H1 (cell line): ENCODE results near the gene TJP3. TPM values are rescaled to one million over a fixed set of nuclear protein-coding genes. Genes with fewer than 3 reads are reported as not detected.

Source experiments
- CTCF ChIA-PET: fragments of 300-600 bp; sonication (Branson Sonifier 250); formaldehyde crosslinking; loops from one replicate; lab custom pipeline; 2021; ENCODE audit not compliant: partially characterized antibody; lab: Charles Lee
- POLR2A ChIA-PET: fragments of 300-600 bp; sonication (Branson Sonifier 250); formaldehyde crosslinking; loops from one replicate; lab custom pipeline; 2021; ENCODE audit warnings: inconsistent platforms; ENCODE audit not compliant: partially characterized antibody; lab: Charles Lee
- DNase-seq, 2 experiments: peaks; one replicate each; pipeline versions ENCODE4 v3.0.0 to v3.0.0-alpha.2; 2010 to 2022; ENCODE audit warnings: low spot score in 2 of 2, low read depth in 1 of 2, mixed read lengths in 1 of 2
- FAIRE-seq: peaks from 2 replicates; lab custom pipeline; 2011; peaks lifted over from hg19 to GRCh38; lab: Jason Lieb, UNC
- H2AFZ ChIP-seq: 2 replicates; pipeline ENCODE4 v1.8.1; 2012; ENCODE audit warnings: low read length, inconsistent platforms
- H2AK5ac ChIP-seq: 2 replicates; pipeline ENCODE4 v1.6.1; 2013; ENCODE audit warnings: low read depth, low read length
- H2BK120ac ChIP-seq: replicated peaks from 2 replicates; pipeline ENCODE3; 2013; ENCODE audit warnings: low read depth, low read length, inconsistent platforms
- H2BK12ac ChIP-seq: 2 replicates; pipeline ENCODE4 v1.6.1; 2013; ENCODE audit warnings: low read depth, low read length
- H2BK15ac ChIP-seq: 2 replicates; pipeline ENCODE4 v1.6.1; 2013; ENCODE audit warnings: low read length
- H2BK20ac ChIP-seq: 2 replicates; pipeline ENCODE4 v1.6.1; 2013; ENCODE audit warnings: low read length
- H2BK5ac ChIP-seq: 2 replicates; pipeline ENCODE4 v1.6.1; 2013; ENCODE audit warnings: low read depth, low read length
- H3K14ac ChIP-seq: 2 replicates; pipeline ENCODE4 v1.6.1; 2013; ENCODE audit warnings: inconsistent platforms; ENCODE audit not compliant: insufficient read length
- H3K18ac ChIP-seq: 2 replicates; pipeline ENCODE4 v1.6.1; 2013; ENCODE audit warnings: low read length; ENCODE audit errors: extremely low read depth
- H3K23ac ChIP-seq: 2 replicates; pipeline ENCODE4 v1.6.1; 2013; ENCODE audit warnings: inconsistent platforms; ENCODE audit not compliant: insufficient read length
- H3K23me2 ChIP-seq: 2 replicates; pipeline ENCODE4 v1.6.1; 2013; ENCODE audit warnings: low read depth, low read length
- H3K27ac ChIP-seq: 2 replicates; pipeline ENCODE4 v1.6.1; 2011; ENCODE audit warnings: low read depth, low read length, inconsistent platforms
- H3K27me3 ChIP-seq, 4 experiments: replicated peaks in 1 of 4; 1 replicate in 1 of 4; 2 replicates in 3 of 4; pipeline versions ENCODE4 v1.6.1 to v1.8.1; 2011 to 2013; ENCODE audit warnings: low read length in 3 of 4, mild to moderate bottlenecking in 3 of 4, inconsistent platforms in 2 of 4, mixed read lengths in 2 of 4, moderate library complexity in 1 of 4; ENCODE audit not compliant: control insufficient read depth in 3 of 4, insufficient read depth in 3 of 4; ENCODE audit errors: extremely low read depth in 1 of 4
- H3K36me3 ChIP-seq, 4 experiments: 2 replicates each; pipeline versions ENCODE4 v1.6.1 to v1.8.1; 2011 to 2013; ENCODE audit warnings: mild to moderate bottlenecking in 4 of 4, low read length in 3 of 4, moderate library complexity in 2 of 4, control low read depth in 1 of 4, inconsistent platforms in 1 of 4; ENCODE audit not compliant: insufficient read depth in 4 of 4, control insufficient read depth in 2 of 4
- H3K4ac ChIP-seq: replicated peaks from 2 replicates; pipeline ENCODE3; 2013; ENCODE audit warnings: low read length, low read depth, mixed read lengths, inconsistent platforms; ENCODE audit not compliant: insufficient read length
- H3K4me1 ChIP-seq, 4 experiments: replicated peaks in 1 of 4; 1 replicate in 1 of 4; 2 replicates in 3 of 4; pipeline versions ENCODE4 v1.6.1 to v1.8.1; 2011 to 2013; ENCODE audit warnings: low read length in 3 of 4, inconsistent platforms in 2 of 4, mixed read lengths in 1 of 4; ENCODE audit not compliant: insufficient read depth in 4 of 4, control insufficient read depth in 3 of 4
- H3K4me2 ChIP-seq, 2 experiments: 2 replicates each; pipeline versions ENCODE4 v1.6.1 to v1.8.1; 2011 to 2013; ENCODE audit warnings: low read depth in 2 of 2, low read length in 2 of 2, control low read depth in 1 of 2, inconsistent platforms in 1 of 2, mild to moderate bottlenecking in 1 of 2; ENCODE audit not compliant: insufficient read depth in 1 of 2
- H3K4me3 ChIP-seq, 4 experiments: fragments of 200-600, 300-600 bp in 1 of 4; sonication (generic), shearing (Covaris generic), sonication (Bioruptor Twin) in 1 of 4; 2 replicates each; pipeline versions ENCODE4 v1.5.1 to v1.8.1; 2011 to 2016; ENCODE audit warnings: low read length in 4 of 4, low read depth in 3 of 4, control low read depth in 2 of 4, inconsistent platforms in 2 of 4, mild to moderate bottlenecking in 2 of 4, mixed read lengths in 1 of 4, moderate library complexity in 1 of 4; ENCODE audit not compliant: insufficient read depth in 2 of 4; ENCODE audit errors: extremely low read depth in 1 of 4
- H3K56ac ChIP-seq: replicated peaks from 2 replicates; pipeline ENCODE3; 2013; ENCODE audit warnings: low read depth, mild to moderate bottlenecking, mixed read lengths, low read length, inconsistent platforms; ENCODE audit not compliant: insufficient read length
- H3K79me1 ChIP-seq: 2 replicates; pipeline ENCODE4 v1.6.1; 2013; ENCODE audit warnings: low read depth, low read length, control low read depth
- H3K79me2 ChIP-seq, 2 experiments: 2 replicates each; pipeline versions ENCODE4 v1.6.1 to v1.8.1; 2012 to 2013; ENCODE audit warnings: low read length in 2 of 2, mild to moderate bottlenecking in 2 of 2, inconsistent platforms in 1 of 2; ENCODE audit not compliant: insufficient read depth in 2 of 2, control insufficient read depth in 1 of 2
- H3K9ac ChIP-seq, 4 experiments: replicated peaks in 1 of 4; 1 replicate in 1 of 4; 2 replicates in 3 of 4; pipeline versions ENCODE4 v1.6.1 to v1.8.1; 2011 to 2013; ENCODE audit warnings: low read depth in 3 of 4, low read length in 3 of 4, control low read depth in 2 of 4, mild to moderate bottlenecking in 2 of 4, moderate library complexity in 2 of 4, inconsistent platforms in 1 of 4; ENCODE audit errors: extremely low read depth in 1 of 4
- H3K9me3 ChIP-seq, 2 experiments: 2 replicates each; pipeline versions ENCODE4 v1.6.1 to v1.8.1; 2012 to 2013; ENCODE audit warnings: mild to moderate bottlenecking in 2 of 2, moderate library complexity in 2 of 2, control low read depth in 1 of 2, inconsistent platforms in 1 of 2, low read depth in 1 of 2, low read length in 1 of 2, mixed read lengths in 1 of 2; ENCODE audit not compliant: insufficient read depth in 2 of 2
- H4K20me1 ChIP-seq, 2 experiments: replicated peaks in 1 of 2; 2 replicates each; pipeline versions ENCODE3 to v1.8.1; 2011 to 2013; ENCODE audit warnings: inconsistent platforms in 2 of 2, low read length in 2 of 2, mild to moderate bottlenecking in 1 of 2; ENCODE audit not compliant: insufficient read depth in 2 of 2, control insufficient read depth in 1 of 2
- H4K5ac ChIP-seq: 2 replicates; pipeline ENCODE4 v1.6.1; 2013; ENCODE audit warnings: low read length, low read depth, mixed read lengths, inconsistent platforms; ENCODE audit not compliant: insufficient read length
- H4K8ac ChIP-seq: 2 replicates; pipeline ENCODE4 v1.8.0; 2013; ENCODE audit warnings: mild to moderate bottlenecking, moderate library complexity, low read length, inconsistent platforms; ENCODE audit not compliant: insufficient read depth; ENCODE audit errors: extremely low read depth
- H4K91ac ChIP-seq: replicated peaks from 2 replicates; pipeline ENCODE3; 2013; ENCODE audit warnings: low read length, mixed read lengths, inconsistent platforms; ENCODE audit not compliant: insufficient read length
- CHD1 ChIP-seq: IDR thresholded peaks from 2 replicates; pipeline ENCODE4 v1.6.1; 2012; ENCODE audit warnings: low read depth, low read length, improper control_type of control experiment
- CTBP2 ChIP-seq: IDR thresholded peaks from 2 replicates; pipeline ENCODE4 v1.7.0; 2011; ENCODE audit warnings: borderline replicate concordance, mild to moderate bottlenecking, moderate library complexity, mixed read lengths, low read length; ENCODE audit not compliant: insufficient read depth, insufficient read length
- JUN ChIP-seq: IDR thresholded peaks from 2 replicates; pipeline ENCODE4 v1.6.1; 2011; ENCODE audit warnings: low read depth, mild to moderate bottlenecking, improper control_type of control experiment, low read length
- PHF8 ChIP-seq: fragments of 200-600 bp; sonication (generic); conservative IDR thresholded peaks from 2 replicates; pipeline ENCODE4 v1.7.1; 2012; ENCODE audit warnings: low read depth, mild to moderate bottlenecking, inconsistent platforms, low read length, moderate library complexity
- POLR2A ChIP-seq, 2 experiments: IDR thresholded peaks; 1 replicate in 1 of 2; 2 replicates in 1 of 2; pipeline ENCODE4 v1.6.1; 2011; ENCODE audit warnings: low read depth in 2 of 2, low read length in 2 of 2, mild to moderate bottlenecking in 2 of 2; ENCODE audit errors: control extremely low read depth in 1 of 2
- POLR2AphosphoS5 ChIP-seq: IDR thresholded peaks from 2 replicates; pipeline ENCODE4 v1.6.1; 2011; ENCODE audit warnings: low read depth, low read length
- RFX5 ChIP-seq: IDR thresholded peaks from 2 replicates; pipeline ENCODE4 v1.6.1; 2011; ENCODE audit warnings: low read depth, low read length, improper control_type of control experiment, borderline replicate concordance
- SAP30 ChIP-seq: fragments of 300-600 bp; sonication (generic); IDR thresholded peaks from 2 replicates; pipeline ENCODE4 v1.7.1; 2012; ENCODE audit warnings: low read length, moderate library complexity, mild to moderate bottlenecking, inconsistent platforms; ENCODE audit not compliant: insufficient read depth, insufficient replicate concordance
- SRF ChIP-seq: IDR thresholded peaks from 2 replicates; pipeline ENCODE4 v1.6.1; 2011; ENCODE audit warnings: mild to moderate bottlenecking, low read depth, low read length, moderate library complexity
- TBP ChIP-seq: IDR thresholded peaks from 2 replicates; pipeline ENCODE4 v1.6.1; 2011; ENCODE audit warnings: low read depth, low read length, improper control_type of control experiment
- WGBS, 2 experiments: shearing (Covaris generic) in 1 of 2; methylation state at CpG; one replicate each; pipeline versions ENCODE4 v1.1.6 to v1.1.7; 2013 to 2015; ENCODE audit warnings: low lambda C conversion rate in 2 of 2, mixed read lengths in 2 of 2, inconsistent platforms in 1 of 2, low coverage in 1 of 2, missing lambda C conversion rate in 1 of 2; ENCODE audit not compliant: insufficient replicate concordance in 2 of 2, insufficient coverage in 1 of 2, insufficient read length in 1 of 2; ENCODE audit errors: extremely low coverage in 1 of 2, missing lambda C conversion rate in 1 of 2; 5-methylcytosine and 5-hydroxymethylcytosine counted together
- polyA plus RNA-seq, 7 experiments: library from polyadenylated mRNA; depleted of rRNA in 3 of 7; stranded (reverse) in 5 of 7; unstranded in 2 of 7; fragments of >200 nt in 5 of 7; fragments of 200-250 nt in 2 of 7; gene quantifications; 1 replicate in 5 of 7; 2 replicates in 1 of 7; 4 replicates in 1 of 7; pipeline versions ENCODE4 v1.2.1 to v1.2.3, GENCODE V29; 2011 to 2013; ENCODE audit warnings: missing spikeins in 2 of 7, mixed read lengths in 2 of 7
- total RNA-seq: library from RNA; stranded (reverse); fragmentation: NEBNext Ultra II Directional; extraction: Animal tissue kit (Norgen Biotek cat#: 25700); gene quantifications from 2 replicates; pipeline ENCODE4 v1.2.1, GENCODE V29; 2021
- TF ChIP-seq, protein P1 (sequence below): IDR thresholded peaks from 2 replicates; pipeline ENCODE4 v1.6.1; 2012; ENCODE audit warnings: low read length, inconsistent platforms

Gene TJP3
- total and polyA plus RNA-seq, 2 of the 8 experiments (the other 6 are each of a cell fraction or from before 2014, with no cell fraction given) = 17.1 to 26.1 TPM

DNA sequence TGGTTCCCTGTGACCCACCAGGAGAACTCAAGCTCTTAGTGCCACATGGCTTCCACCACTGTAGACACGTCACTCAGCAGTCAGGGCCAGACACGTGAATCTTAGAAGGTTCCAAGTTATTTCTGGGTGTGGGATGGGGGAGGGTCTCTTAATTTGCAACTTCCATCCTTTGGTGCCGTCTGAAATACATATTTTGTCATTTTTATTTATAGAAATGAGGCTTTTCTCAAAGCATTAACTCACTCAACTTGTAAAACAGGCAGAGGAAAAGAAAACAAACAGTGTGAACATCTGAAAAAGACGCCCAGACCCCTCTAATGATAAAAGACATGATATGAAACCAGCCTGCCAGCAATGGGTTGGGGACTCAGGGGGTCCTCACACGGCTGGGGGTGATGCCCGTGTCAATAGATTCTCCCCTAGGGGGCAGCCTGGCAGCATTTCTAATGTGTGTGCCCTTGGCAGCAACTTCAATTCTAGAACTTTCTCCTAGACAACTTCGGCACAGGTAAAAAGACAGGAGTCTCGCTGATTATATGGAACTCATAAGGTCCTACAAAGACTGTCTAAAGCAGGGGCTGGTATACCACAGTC is 23.3 kb upstream of the TJP3 start:
- POLR2A ChIA-PET = no interaction called here
- FAIRE-seq = no peak
- no peak overlapping the region for H2AK5ac ChIP-seq
- H3K4me2 ChIP-seq = no peak overlapping the region
- H2BK15ac ChIP-seq = no peak overlapping the region
- 80% methylated on average over 8 of the region's 8 CpGs; no CpG with 5 or more reads in 1 of the 2 experiments for WGBS, 2 experiments
- H3K4me3 ChIP-seq = no peak overlapping the region
- H3K23me2 ChIP-seq = peaks cover 10% of the 10 kb centered on the region; the same call in 1 of the 2 replicates
- no peak overlapping the region for H2BK120ac ChIP-seq
- H3K14ac ChIP-seq = no peak overlapping the region
- H3K4me1 ChIP-seq = peaks cover 0 to 41% (median 28%) of the 10 kb centered on the region in 4 experiments; a peak in 6 of 7 replicates
- H3K36me3 ChIP-seq = peaks cover 0 to 5% (median 3%) of the 10 kb centered on the region in 4 experiments; a peak in 2 of 8 replicates
- peak overlapping the region; percentile 83; the same call in 1 of the 2 replicates for H3K18ac ChIP-seq
- H2BK20ac ChIP-seq = 0 out of 2 replicates have a peak overlapping the region, but pooled peaks have one; percentile 86
- DNase-seq = no peak
- peaks cover 0 to 37% of the 10 kb centered on the region in 2 experiments; a peak in 2 of 4 replicates for H3K79me2 ChIP-seq
- H3K56ac ChIP-seq = no peak overlapping the region
- H4K20me1 ChIP-seq = peaks cover under 1 to 10% of the 10 kb centered on the region in 2 experiments
- H2AFZ ChIP-seq = no peak overlapping the region
- H2BK12ac ChIP-seq = peak overlapping the region; percentile 95; the same call in 1 of the 2 replicates
- no peak overlapping the region for H3K4ac ChIP-seq
- H2BK5ac ChIP-seq = peak overlapping the region; percentile 98; the same call in 1 of the 2 replicates
- no peak overlapping the region for H3K27ac ChIP-seq
- peaks cover 3% of the 10 kb centered on the region for H3K79me1 ChIP-seq
- peak overlapping the region; percentile 73 for H4K91ac ChIP-seq
- no peak overlapping the region for H4K8ac ChIP-seq
- H3K9ac ChIP-seq = no peak overlapping the region
- CTCF ChIA-PET = interaction anchor here (1.0 to 3.0 kb wide), 5 partner anchors 11 to 78 kb away, joined by 3 to 13 read pairs (median 8); partner anchors contain the start of gene MRPL54
- H3K27me3 ChIP-seq = no peaks in the 10 kb centered on the region; a peak in 1 of 7 replicates
- H3K23ac ChIP-seq = no peak overlapping the region
- H4K5ac ChIP-seq = no peak overlapping the region
- H3K9me3 ChIP-seq = peaks cover 7 to 9% of the 10 kb centered on the region in 2 experiments
- TF ChIP-seq POLR2A (IDR thresholded peaks at IDR 0.05; ENCODE audit: control extremely low read depth in 1 of 2, low read depth in 2 of 2, low read length in 2 of 2) = no peak
- TF ChIP-seq TBP = no peak
- TF ChIP-seq SRF = no peak
- TF ChIP-seq POLR2AphosphoS5 = no peak
- no peak for TF ChIP-seq JUN
- no peak for TF ChIP-seq RFX5
- TF ChIP-seq CTBP2 = no peak
- TF ChIP-seq, protein P1, sequence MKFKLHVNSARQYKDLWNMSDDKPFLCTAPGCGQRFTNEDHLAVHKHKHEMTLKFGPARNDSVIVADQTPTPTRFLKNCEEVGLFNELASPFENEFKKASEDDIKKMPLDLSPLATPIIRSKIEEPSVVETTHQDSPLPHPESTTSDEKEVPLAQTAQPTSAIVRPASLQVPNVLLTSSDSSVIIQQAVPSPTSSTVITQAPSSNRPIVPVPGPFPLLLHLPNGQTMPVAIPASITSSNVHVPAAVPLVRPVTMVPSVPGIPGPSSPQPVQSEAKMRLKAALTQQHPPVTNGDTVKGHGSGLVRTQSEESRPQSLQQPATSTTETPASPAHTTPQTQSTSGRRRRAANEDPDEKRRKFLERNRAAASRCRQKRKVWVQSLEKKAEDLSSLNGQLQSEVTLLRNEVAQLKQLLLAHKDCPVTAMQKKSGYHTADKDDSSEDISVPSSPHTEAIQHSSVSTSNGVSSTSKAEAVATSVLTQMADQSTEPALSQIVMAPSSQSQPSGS = no peak
- TF ChIP-seq CHD1 = no peak
- TF ChIP-seq SAP30 = no peak
- no peak for TF ChIP-seq PHF8
